NCI-H446 treated with DMSO at 0.1 percent for 48 hours (cell line): ENCODE results near the gene GATA6.
"Not testable (repeated sequence)": the region's sequence is repeated elsewhere in the genome, so short reads cannot be mapped to it uniquely, and the experiment has no call there.

Experiments
- DNase-seq: peaks from one replicate; lab custom pipeline; 2025; lab: John Stamatoyannopoulos, UW

Gene GATA6

DNA sequence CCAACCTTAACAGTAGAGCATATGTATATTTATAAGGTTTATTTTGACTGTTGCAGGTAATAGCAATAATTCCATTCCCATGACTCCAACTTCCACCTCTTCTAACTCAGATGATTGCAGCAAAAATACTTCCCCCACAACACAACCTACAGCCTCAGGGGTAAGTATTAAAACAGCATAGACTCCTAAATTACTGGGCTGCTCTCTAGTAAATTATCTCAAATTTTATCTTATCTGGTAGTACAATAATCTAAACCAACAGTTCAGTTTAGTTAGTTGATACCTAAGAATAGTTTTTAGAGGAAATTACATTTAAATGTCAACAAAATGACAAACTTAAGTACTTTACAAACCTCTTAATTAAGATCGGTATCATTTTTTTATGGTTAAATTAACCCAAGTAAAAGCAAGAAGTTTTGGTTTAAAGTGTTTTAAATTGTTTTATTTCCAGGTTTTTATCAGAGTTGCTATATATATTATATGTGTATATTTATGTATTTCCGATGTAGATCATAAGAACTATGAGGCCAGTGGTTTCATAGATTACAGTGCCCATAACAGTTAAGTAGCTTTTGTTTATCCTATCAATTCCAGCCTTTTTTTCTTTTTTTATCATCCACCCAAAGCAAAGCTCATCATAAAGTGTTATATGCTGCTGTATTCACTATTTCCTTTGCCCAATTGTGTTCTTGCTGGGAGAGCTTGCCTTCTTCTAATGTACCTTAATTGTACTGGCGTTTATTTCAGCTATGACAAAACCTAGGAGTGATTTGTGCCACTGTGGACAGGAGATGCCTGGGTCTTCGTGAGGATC is 13.7 kb downstream of the GATA6 start:
- no peak for DNase-seq

GRCh38 chr18:22183698-22184170 is 14.3 kb downstream of the GATA6 start:
- DNase-seq = no peak

DNA sequence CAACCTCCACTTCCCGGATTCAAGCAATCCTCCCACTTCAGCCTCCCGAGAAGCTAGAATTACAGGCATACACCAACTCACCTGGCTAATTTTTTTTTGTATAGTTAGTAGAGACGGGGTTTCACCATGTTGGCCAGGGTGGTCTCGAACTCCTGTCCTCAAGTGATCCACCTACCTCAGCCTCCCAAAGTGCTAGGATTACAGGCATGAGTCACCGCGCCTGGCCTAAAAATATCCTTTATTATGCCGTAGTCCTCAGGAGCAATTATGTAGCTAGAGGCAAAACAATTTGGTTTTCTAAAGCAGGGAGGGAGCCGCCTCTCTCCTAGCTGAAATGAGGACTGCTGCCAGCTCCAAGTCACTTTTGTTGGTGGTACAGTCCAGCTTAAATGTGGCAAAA is 15.2 kb downstream of the GATA6 start:
- not testable (repeated sequence) for DNase-seq

DNA sequence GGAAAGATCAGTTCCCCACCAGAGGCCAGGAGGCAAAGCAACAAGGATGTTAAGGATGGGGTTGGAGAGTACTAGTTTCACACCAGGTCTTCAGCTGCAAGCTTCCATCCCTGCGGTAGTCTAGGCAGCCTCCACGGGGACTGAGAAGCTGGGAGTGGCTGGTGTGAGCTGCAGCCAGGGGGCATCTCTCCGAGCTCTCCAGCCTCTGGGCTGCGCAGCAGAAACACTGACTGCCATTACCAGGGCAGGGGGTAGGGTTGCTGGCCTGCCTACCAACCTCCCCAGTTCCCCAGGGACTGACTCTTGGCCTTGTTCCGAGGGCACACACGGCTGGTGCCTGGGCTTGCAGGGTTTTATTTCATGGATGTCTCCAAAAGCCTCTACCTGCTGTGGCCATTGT is 15.9 kb downstream of the GATA6 start:
- no peak for DNase-seq

GRCh38 chr18:22185771-22186386 is 16.5 kb downstream of the GATA6 start:
- no peak for DNase-seq

DNA sequence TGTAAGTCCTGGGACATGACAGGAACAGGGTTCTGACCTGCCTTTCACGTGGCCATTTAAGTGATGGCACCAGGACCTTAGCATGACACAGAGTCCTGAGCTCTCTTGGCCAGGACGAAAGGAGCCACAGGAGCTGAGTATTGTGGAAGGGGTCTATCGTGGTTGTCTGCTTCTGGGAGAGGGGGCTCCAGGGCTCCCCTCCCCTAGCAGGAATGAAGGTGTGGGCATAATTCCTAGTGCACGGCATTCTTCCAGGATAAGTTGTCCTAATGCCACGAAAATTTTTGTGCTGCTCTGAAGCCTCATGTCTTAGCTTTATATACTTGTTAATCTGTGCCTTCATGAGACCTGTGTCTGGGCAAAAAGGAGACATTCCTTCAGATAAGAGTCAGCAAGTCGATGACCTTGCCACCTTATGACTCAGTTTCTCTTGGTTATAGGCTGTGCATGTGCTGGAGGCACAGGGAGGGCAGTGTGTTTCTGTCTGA is 17.1 kb downstream of the GATA6 start:
- no peak for DNase-seq

DNA sequence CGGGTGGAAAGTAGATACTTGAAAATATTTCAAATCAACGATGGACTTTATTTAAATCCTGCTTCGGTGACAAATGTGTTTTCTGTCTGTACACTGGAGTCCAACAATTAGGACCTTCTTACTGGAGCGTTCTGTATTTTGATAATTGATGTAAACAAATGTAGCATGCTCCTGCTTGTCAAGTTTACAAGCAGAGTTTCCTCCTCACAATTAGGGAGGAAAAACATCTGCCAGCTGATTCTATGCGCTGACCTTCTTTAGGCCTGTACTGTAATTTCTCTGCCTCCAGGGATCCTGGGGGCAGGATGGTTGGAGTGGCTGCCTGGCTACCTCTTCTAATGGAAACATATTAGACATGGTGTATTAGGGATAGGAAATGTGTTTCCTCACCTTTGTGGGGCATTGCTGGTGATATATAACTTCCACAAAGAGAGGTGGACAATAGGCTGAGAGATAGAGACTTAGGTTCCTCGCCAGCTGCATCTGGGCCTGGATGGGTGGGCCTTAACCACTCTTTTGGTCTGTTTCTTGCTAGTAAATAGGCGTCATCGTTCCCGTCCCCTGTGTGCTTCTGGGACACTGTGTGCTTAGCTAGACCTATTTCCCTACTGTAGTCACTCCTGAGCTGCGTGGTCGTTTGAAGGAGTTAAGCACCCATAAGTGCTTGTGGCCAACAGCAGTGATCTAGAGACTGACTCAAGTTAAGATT is 19.3 kb downstream of the GATA6 start:
- DNase-seq = no peak

- DNase-seq = no peak
These were observed 20.2 kb downstream of the GATA6 start for GRCh38 chr18:22189449-22190166.

DNA sequence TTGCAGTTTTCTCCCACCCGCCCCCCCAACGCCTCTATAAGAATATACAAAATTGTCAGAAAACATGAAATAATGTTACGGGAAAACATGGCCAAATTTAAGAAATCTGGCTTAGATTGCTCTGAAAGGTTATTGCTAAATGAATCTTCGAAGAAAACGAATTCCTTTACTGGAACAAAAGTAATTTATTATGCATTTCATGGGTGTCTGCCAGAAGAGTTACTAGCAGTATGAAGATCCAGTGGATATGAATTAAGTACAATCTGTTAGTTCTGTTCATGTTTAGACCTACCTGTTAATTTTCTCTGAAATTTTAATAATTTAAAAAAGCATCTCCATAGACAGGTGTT is 21.9 kb downstream of the GATA6 start:
- no peak for DNase-seq

DNA sequence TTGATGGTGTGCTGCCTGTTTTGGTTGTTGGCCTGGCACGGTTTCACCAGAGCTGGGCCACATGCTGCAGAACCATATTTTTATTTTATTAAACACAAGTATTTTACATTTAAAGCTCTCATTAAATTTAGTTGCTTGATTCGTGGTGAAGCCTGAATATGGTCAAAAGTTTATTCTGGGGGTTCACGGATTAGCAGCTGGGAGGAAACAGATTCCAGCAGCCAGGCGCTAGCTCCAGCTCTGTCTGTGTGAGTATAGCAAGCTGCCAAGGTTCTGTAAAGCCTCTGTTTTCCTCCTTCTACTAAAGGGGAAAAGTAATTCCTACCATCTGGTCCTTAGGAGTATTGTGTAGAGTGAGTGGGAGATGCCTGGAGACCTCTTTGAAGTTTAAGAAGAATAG is 22.5 kb downstream of the GATA6 start:
- DNase-seq = no peak

GRCh38 chr18:22193466-22193865 is 24.1 kb downstream of the GATA6 start:
- no peak for DNase-seq

GRCh38 chr18:22194151-22194598 is 24.8 kb downstream of the GATA6 start:
- no peak for DNase-seq

- no peak for DNase-seq
These were observed 25.7 kb downstream of the GATA6 start for GRCh38 chr18:22195052-22195451.

- not testable (repeated sequence) for DNase-seq
These were observed 27.6 kb downstream of the GATA6 start for GRCh38 chr18:22196943-22197342.

GRCh38 chr18:22197668-22198067 is 28.3 kb downstream of the GATA6 start:
- no peak for DNase-seq

GRCh38 chr18:22198163-22198562 is 28.8 kb downstream of the GATA6 start:
- DNase-seq = no peak

- no peak for DNase-seq
These were observed 29.6 kb downstream of the GATA6 start for GRCh38 chr18:22199005-22199404.

GRCh38 chr18:22200611-22201225 is 31.3 kb downstream of the GATA6 start:
- DNase-seq = no peak

DNA sequence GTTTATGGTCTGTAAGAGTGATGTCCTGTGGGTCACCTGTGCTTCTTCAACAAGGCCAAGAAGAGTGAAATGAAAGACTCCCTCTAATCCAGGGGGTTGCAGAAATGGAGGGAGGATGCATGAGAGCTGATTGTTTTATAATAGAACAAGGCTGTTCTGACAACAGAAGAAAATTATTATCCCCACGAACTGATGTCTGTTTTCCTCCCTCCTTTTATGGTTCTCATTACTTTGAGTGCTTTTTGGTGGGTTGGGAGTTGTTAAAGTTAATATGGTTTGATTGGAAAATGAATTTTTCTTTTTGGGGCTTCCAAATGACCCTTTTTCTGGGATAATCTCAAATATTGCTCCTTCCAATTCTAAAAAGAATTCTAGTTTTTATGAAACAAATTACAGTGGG is 33.6 kb downstream of the GATA6 start:
- no peak for DNase-seq

DNA sequence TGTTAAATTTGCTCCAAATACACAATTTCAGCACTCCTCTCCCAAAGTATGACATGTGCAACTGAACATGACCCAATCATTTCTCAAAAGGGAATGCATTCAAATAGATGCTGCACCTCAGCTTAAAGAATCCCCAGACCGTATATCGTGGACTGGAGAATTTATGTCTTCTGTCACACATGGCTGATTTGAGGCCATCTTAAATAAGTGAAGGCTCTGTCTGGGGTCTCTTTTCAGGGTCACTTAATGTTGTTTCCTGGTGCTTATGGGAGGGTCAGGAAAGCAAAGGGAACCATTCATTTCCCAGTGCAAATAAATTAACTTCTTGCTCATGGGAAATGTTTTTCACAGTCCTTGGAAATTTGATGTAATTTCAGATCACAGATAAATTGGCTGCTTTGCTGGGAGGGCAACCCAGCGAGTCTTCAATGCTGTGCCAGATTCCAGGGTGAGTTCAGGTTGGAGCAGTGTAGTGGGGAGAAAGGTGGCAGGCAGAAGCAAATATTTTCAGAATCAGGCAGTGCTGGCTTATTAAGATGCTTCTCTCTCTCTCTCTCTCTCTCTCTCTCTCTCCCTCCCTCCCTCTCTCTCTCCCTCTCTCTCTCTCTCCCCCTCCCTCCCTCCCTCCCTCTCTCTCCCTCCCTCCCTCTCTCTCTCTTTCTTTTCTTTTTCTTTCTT is 34.3 kb downstream of the GATA6 start:
- DNase-seq = no peak

GRCh38 chr18:22204214-22204536 is 34.8 kb downstream of the GATA6 start:
- no peak for DNase-seq
